Urothelium cell line (cell line): ENCODE results near the gene ZNF281.
"Not testable (repeated sequence)": the region's sequence is repeated elsewhere in the genome, so short reads cannot be mapped to it uniquely, and the experiment has no call there.

Experiments used
- DNase-seq: peaks from one replicate; pipeline ENCODE4 v3.0.0; 2011; ENCODE audit warnings: low spot score, mixed read lengths
- FAIRE-seq: peaks from 2 replicates; lab custom pipeline; 2011; peaks lifted over from hg19 to GRCh38; lab: Jason Lieb, UNC

Gene ZNF281, protein sequence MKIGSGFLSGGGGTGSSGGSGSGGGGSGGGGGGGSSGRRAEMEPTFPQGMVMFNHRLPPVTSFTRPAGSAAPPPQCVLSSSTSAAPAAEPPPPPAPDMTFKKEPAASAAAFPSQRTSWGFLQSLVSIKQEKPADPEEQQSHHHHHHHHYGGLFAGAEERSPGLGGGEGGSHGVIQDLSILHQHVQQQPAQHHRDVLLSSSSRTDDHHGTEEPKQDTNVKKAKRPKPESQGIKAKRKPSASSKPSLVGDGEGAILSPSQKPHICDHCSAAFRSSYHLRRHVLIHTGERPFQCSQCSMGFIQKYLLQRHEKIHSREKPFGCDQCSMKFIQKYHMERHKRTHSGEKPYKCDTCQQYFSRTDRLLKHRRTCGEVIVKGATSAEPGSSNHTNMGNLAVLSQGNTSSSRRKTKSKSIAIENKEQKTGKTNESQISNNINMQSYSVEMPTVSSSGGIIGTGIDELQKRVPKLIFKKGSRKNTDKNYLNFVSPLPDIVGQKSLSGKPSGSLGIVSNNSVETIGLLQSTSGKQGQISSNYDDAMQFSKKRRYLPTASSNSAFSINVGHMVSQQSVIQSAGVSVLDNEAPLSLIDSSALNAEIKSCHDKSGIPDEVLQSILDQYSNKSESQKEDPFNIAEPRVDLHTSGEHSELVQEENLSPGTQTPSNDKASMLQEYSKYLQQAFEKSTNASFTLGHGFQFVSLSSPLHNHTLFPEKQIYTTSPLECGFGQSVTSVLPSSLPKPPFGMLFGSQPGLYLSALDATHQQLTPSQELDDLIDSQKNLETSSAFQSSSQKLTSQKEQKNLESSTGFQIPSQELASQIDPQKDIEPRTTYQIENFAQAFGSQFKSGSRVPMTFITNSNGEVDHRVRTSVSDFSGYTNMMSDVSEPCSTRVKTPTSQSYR

DNA sequence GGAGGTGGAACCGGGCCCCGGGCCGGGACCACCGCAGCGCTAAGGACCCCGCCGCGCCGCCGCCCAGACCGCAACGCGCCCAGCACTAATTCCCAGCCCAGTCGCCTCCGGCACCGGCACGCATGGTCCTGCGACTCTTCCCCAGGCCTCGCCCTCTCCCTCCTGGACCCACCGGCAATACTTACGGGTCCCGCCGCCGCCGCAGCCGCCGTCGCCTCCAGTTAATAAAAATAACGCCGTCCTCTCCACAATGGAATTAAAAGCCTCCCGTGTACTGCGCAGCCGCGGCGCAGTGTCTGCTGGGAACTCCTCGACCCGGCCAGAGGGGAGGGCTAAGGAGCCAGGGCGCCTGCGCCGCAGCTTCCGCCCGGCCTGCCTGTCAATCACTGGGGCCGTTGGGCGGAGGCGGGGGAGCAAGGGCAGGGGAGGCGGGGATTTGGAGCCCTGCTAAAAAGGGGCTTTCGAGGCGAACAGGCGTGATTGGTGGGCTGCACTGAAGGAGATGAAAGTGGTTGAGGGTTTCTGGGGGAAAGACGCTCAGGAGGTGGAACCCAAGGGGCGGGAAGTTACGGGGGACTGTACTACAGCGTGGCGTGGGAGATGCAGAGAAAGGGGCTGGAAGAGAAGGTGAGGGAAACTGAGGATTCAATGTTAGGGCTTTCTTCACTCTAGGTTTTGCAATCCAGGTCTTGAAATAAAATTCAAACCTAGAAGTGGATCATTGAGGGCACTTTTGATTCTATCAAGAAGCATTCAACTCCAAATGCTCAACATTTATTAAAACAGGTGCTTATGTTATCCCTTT is at the start of gene ZNF281:
Gene ZNF281 (minus strand): TSS at position 276 of the 805 bp plus-strand sequence. CDS start 331 bp downstream, outside the sequence.
- peak; percentile 97 for DNase-seq
- FAIRE-seq: no peak

DNA sequence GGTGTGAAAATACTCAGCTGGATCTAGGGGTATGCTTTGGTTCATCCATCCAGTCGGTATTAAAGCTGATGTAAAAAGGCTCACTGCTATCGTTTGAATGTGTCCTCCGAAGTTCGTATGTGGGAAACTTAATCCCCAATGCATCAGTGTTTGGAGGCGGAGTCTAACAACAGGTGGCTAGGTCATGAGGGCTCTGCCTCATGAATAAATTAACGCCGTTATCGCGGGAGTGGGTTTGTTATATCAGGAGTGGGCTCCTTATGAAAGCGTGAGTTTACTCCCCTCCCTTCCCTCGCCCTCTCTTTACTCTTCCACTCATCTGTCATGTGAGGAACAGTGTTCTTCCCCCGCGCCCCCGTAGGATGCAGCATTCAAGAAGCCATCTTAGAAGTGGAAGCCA is 48.9 kb upstream of the ZNF281 start:
- DNase-seq (no peak), FAIRE-seq (no peak)

DNA sequence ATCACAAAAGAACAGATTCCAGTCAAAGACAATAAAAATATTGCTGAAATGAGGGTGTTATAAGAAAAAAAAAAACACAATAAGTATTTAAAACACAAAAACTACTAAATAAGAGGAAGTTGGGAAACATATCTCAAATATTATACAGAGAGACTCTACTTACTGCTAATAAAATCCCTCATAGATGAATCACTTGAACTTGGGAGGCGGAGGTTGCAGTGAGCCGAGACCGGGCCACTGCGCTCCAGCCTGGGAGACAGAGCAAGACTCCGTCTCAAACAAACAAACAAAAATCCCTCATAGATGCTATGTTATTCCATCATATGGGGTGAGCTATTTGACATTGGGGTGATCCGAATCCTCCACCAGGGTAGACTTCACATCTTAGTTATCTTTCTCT is 48.0 kb upstream of the ZNF281 start:
- FAIRE-seq: no peak
- no peak for DNase-seq

DNA sequence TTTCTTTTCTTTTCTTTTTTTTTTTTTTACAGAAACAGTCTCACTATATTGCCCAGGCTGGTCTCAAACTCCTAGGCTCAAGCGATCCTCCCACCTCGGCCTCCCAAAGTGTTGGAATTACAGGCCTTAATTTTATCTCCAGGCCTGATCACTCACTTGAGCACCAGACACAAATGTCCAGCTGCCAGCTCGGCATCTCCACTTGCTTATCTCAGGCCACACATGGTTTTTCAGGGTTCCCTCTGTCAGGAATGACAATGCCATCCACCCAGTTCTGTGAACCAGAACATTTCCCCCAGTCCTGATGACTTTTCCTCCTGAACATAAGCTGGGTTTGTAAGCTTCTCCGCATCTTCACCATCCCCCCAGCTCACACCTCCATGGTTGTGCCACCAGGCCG is 44.6 kb upstream of the ZNF281 start:
- FAIRE-seq: no peak
- DNase-seq: no peak

DNA sequence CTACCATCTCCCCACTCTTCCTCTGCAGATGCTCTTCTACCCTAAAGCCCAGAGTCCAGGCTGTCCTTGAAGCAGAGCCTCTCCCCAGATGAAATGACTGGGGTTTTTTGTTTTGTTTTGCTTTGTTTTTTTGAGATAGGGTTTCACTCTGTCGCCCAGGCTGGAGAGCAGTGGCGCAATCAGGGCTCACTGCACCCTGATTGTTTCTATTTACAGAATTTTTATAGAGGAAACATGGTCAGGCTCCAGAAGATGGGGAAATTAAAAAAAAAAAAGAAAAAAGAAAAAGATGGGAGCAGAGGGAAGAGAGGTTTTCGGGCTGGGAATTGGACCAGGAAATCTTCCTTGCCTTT is 43.7 kb upstream of the ZNF281 start:
- DNase-seq: no peak
- no peak for FAIRE-seq

DNA sequence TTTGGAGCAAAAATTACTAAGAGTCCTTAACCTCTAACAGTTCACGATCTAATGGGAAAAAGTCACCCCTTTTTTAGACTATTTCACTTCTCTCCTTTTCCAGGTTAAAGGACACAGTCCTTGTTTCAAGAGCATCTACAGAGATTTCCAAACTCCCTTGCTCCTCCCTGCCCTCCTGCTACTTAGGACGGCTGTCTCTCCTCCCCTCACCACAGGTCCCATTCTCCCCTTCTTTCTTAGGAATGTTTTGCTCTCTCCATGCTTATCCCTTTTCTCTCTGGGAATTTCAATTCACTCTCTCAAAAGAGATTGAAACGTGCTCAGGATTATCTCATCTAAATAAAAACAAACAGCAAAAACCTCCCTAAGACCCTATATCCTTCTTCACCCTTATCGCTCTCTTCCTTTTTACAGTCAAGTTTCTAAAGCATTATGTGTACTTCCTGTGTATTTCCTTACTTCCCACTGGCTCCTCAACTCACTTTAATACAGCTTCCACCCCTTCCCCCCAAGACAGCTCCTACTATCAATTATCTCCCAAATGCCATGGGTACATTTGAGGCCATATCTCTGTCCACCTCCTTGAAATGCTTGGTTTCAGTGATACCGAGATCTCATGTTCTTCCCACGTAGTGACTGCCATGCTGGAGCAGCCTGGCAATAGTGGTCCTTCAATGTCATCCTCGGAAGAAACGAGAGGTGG is 43.2 kb upstream of the ZNF281 start:
- no peak for DNase-seq
- no peak for FAIRE-seq

DNA sequence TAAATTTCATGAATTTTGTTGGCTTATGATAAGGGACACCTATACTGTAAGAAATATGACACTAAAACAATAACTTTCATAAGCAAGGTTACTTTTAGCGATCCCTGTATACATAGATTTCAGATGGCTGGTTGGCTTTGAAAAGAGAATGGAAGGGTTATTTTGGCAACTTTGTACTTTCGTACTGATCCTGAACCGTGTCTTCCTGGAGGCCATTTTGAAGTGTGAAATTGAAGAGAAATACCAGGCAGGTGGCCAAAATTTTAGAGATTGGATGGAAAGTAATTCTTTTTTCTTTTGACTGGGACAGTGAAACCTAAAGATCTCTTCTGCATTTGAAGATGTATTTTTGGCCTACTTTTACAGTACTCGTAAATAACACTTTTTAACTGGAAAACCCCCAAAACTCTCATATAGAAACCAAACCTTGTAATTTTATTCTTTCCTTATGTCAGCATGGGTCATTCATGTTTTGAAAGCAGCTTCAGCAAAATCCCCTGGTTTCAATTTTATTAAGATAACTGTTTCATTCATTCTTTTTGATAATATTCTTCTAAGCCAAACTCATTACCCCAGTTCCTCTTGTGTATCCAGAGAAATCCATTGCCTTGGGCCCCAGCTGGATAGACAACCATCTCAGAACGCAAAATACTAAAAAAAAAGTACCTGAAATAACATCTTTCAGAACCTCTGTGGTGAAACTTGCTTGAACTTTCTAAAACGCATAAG is 38.4 kb upstream of the ZNF281 start:
- no peak for DNase-seq
- no peak for FAIRE-seq

DNA sequence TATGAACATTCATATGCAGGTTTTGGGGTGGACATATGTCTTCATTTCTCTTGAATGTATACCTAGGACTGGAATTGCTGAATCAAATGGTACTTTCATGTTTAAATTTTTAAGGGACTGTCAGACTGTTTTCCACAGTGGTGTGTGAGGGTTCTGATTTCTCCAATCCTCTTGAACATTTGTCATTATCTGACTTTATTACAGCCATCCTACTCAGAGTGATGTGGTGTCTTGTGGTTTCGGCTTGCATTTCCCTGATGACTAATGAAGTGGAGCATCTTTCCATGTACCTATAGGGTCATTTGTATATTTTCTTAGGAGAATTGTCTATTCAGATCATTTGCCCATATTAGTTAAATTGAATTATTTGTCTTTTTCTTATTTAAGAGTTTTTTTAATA is 35.4 kb upstream of the ZNF281 start:
- FAIRE-seq (no peak), DNase-seq (peak; percentile 35)

DNA sequence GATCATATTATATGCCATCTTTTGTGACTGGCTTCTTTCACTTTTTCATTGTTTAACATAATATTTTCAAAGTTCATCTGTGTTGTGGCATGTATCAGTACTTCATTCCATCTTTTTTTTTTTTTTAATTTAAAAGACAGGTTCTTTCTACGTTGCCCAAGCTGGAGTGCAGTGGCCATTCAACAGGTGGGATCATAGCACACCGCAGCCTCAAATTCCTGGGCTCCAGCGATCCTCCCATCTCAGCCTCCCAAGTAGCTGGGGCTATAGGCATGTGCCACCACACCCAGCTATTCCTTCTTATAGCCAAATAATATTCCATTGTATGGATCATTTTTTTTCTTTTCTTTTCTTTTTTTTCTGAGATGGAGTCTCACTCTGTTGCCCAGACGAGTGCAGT is 34.6 kb upstream of the ZNF281 start:
- FAIRE-seq (no peak), DNase-seq (no peak)

DNA sequence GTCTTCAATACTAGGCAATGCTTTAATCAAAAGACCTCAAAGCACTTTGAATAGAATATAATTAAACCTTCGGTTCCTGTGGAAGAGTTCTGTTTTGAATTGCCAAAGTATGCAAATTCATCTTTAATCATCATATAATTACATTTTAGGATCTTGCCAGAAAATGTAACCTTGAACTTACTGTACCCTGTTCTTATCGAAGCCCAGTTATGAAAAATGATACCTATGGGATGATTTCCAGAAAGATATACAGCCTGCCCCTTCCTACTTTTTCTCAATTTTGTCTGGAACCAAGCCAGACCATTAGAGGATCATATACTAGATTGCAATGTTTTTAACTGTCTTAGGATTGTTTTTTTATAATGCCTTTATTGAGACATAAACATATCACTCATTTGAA is 34.0 kb upstream of the ZNF281 start:
- DNase-seq (no peak), FAIRE-seq (no peak)

DNA sequence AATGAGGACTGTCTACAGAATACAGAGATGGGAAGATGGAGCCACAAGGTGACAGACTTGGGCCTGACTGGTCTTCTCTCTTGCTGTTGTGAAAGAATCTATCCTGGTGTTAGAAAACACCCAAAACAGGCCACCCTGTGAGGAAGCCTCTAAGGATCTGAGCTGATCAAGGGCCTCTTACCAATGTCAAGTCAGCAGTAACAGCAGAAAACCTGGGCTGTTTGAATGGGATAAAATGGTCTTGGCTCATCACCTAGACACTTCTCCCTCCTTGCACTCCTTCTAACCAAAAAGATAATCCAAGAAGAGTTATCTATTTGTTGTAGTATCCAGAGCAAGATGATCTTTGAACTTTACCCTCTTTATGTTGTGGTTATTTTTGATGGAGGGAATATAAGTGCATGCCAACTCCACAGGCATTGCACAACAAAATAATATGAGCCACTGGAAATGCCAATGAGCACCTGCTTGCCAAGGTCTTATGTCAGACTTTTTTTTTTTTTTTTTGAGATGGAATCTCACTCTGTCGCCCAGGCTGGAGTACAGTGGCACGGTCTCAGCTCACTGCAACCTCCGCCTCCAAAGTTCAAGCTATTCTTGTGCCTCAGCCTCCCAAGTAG is 32.8 kb upstream of the ZNF281 start:
- no peak for FAIRE-seq
- no peak for DNase-seq

DNA sequence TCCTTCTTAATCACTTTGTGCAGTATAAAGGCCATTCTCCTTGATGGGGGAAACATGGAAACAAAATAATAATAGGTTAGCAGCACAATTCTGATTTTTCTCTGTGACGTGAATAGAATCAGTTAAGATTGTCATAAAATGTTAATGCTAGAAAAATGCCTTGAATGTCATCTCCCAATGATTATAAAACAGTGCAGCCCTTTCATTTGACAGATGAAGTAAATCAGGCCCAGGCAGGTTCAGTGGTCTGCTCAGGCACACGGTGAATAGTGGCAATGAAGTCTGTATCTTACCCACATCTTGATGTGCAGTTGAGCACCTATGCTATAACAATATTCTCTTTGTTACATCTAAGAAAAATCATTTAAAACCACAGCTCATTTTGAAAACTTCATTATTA is 32.2 kb upstream of the ZNF281 start:
- FAIRE-seq (no peak), DNase-seq (no peak)

DNA sequence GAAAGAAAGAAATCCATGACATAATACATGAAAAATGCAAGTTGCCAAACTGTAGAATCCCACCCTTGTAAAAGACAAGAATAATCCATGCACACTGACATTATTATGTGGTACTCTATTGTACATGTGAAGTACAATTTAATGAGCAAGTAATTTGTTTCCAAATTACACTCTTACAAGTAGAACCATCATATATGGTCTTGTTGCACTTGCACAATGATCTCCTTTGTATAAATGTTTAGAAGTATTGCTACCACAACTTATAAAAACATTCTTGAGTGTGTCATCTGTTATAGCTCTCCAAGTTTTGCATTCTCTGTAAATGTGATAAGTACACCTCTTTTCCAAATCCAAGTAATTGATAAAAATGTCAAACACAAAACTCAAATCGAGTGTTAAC is 29.1 kb upstream of the ZNF281 start:
- FAIRE-seq: no peak

DNA sequence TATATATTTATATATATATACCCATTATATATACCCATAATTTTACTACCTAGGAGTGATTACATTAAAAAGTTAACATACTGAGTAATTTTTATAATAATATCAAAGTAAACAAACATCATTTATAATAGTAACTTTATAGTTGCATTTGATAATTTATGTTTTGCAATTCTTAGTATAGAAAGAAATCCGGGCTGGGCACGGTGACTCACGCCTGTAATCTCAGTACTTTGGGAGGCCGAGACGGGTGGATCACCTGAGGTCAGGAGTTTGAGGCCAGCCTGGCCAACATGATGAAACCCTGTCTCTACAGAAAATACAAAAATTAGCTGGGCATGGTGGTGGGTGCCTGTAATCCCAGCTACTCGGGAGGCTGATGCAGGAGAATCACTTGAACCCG is 28.6 kb upstream of the ZNF281 start:
- DNase-seq, FAIRE-seq: not testable (repeated sequence)

More for the DNA sequence above, 29.1 kb upstream of the ZNF281 start:
- DNase-seq: no peak

DNA sequence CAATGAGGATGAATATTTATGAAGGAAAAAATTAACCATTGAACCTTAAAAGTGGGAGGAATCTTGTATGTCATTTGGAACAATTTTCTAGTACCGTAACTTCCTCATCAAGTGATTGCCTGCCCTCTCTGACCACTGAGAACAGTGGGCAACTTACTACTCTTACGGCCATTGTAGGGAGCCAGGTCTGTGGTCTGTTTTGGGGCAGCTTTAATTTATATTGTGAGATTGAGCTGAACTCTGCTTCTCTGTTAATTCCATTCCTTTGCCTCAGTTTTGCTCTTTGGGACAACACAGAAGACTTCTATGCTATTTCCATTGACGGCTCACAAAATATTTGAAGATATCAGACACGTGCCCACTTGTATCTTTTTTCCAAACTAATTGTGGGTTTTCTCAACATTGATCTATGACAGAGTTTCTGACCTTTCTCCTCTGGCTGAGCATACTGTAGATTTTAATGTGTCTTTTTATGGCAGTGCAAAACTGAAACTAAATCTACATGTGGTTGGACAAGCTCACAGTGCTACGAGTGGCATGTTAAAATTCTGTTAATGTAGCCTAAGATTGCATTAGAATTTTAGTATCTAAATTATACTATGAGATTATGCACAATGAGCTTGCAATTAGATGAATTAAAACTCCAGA is 27.8 kb upstream of the ZNF281 start:
- FAIRE-seq (no peak), DNase-seq (no peak)

DNA sequence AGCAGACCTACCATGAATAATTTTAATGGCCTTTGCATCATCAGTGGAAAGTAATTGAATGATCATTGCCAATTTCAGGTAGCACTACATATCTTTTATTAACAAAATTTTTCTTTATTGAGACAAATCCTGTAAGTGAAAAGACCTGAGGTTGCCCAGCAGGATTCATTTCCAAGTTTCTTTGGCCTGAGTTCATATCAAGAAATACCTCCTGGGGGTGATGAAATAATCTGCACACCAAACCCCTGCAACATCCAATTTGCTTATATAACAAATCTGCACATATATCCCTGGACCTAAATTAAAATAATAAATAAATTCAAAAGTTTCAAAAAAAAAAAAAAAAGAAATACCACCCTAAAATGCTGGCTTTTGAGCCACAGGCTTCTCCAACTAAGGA is 27.3 kb upstream of the ZNF281 start:
- DNase-seq: no peak
- no peak for FAIRE-seq

DNA sequence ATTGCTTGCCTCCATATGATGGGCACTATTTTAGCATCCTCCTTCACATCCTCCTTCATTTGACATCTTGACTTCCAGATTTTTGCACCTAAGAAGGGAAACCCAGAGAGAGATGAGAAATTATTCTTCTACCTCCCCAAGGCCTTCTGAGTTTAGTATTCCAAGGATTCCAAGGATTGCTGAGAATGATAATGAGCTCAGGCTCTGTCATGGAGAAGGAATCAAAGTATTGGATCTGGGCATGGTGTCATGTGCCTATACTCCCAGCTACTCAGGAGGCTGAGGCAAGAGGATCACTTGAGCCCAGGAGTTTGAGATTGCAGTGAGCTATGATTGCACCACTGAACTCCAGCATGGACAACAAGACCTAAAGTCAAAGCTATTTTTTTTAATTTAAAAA is 26.6 kb upstream of the ZNF281 start:
- DNase-seq (no peak), FAIRE-seq (no peak)

DNA sequence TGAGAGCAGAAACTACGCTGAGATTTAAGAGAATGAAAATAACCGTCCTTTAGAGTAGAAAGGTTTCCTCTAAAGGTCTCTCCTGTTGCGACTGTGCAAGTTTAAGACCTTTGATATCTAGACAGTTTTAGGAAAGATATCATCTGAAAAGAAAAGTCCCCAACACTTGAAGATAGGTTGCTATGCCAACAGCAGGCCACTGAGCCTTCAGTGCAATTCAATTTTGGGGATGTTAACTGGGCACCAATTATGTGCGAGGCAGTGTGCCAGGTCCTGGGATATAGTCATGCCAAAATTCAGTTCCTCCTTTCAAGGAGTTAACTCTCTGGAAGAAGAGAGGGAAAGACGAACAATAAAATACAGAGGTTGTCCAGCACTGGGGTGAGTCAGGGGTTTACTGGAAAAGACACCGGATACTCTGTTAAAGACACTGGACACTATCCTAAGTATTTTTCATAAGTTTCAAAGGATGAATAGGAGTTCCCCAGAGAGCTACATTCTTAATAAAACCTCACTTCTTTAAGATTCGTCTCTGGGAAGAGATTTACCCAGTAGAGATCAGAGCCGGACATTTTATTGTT is 25.5 kb upstream of the ZNF281 start:
- FAIRE-seq: no peak

DNA sequence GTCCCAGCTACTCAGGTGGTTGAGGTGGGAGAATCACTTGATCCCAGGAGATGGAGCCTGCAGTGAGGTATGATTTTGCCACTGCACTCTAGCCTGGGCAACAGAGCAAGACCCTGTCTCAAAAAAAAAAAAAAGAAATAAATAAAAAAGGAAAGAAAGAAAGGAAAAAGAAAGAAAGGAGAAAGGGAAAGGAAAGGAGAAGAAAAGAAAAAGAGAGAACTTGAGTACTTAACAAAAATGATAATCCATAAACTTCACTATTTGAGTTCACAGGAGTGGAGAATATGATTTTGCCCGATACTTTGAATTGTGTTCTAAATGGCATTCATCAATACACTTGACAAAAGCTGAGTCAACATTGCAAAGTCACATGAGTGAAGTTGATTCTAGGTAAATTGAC is 23.8 kb upstream of the ZNF281 start:
- no peak for FAIRE-seq
- no peak for DNase-seq

More for the DNA sequence above, 25.5 kb upstream of the ZNF281 start:
- no peak for DNase-seq
